22Rv1 (cell line): ENCODE measurements around the gene GYS2.

Experiments
- CTCF ChIP-seq: fragments of 450-650 bp; IDR thresholded peaks from 2 replicates; pipeline ENCODE4 v1.5.1; 2017; ENCODE audit warnings: mild to moderate bottlenecking
- ZFX ChIP-seq: fragments of 450-650 bp; IDR thresholded peaks from 2 replicates; pipeline ENCODE4 v1.6.1; 2017; ENCODE audit warnings: antibody characterized with exemption, borderline replicate concordance

GRCh38 chr12:21627924-21628323 lies 23.3 kb upstream of the GYS2 start:
- TF ChIP-seq CTCF (no peak), ZFX (no peak)
